Measurements from ENCODE around the gene UXT.
A peak's percentile ranks its signal among the peaks of the same experiment; 100 is the strongest.

UXT gene

DNA sequence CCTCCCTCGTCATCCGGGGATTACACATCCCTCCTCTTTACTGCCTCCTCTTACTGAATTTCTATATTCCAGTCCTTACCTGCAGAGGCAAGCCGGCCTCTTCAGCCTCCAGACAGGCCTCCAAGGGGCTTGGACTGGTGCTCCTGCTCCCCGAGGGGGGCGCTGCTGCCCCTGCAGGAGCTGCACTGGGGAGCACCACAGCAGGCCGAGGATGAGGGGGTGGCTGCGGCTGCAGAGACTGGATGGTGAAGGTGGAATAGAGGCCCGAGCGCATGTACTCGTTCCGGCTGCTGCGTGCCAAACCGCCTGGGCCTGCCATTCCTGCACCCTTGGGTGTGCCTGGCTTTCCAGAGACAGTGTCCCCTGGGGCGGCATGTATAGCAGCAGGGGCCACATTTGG, 20.2 kb downstream of the UXT start:
- TF ChIP-seq, protein P1, sequence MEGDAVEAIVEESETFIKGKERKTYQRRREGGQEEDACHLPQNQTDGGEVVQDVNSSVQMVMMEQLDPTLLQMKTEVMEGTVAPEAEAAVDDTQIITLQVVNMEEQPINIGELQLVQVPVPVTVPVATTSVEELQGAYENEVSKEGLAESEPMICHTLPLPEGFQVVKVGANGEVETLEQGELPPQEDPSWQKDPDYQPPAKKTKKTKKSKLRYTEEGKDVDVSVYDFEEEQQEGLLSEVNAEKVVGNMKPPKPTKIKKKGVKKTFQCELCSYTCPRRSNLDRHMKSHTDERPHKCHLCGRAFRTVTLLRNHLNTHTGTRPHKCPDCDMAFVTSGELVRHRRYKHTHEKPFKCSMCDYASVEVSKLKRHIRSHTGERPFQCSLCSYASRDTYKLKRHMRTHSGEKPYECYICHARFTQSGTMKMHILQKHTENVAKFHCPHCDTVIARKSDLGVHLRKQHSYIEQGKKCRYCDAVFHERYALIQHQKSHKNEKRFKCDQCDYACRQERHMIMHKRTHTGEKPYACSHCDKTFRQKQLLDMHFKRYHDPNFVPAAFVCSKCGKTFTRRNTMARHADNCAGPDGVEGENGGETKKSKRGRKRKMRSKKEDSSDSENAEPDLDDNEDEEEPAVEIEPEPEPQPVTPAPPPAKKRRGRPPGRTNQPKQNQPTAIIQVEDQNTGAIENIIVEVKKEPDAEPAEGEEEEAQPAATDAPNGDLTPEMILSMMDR (IDR thresholded peaks at IDR 0.05; ENCODE audit: low read depth, low read length): no peak
- DNase-seq (ENCODE audit: low read depth in 2 of 2): no peak
- H3K4me3 ChIP-seq (replicated peaks in 1 of 2; ENCODE audit: low read depth in 2 of 2, low read length in 2 of 2): no peak overlapping the region

DNA sequence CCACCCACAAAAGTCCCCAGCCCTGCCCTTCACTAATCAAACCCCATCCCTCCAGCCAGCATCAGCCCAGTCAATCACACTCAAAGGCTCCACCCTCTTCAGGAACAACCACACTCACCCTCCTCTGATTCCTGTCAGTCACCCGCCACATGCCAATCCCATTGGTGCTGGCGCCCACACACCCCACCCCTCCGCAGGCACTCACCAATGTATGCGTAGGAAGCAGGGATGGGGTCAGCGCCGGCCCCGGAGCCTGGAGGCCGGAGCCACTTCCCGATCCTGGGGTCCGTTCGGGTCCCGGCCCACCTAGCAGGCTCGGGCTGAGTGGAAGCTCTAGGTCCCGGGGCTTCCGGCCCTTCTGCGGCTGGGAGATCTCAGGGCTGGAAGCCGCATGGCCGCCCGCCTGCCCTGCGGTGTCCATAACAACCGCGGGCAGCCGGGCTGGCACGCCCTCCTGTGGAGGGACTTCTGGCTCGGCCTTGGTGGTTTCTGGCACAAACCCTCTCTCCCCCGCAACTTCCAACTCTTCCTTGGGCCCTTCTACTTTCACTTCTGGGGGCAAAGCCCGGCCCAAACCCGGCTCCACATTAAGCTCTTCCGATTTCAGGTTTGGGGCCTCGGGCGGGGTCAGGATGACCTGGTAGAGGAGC, 21.3 kb downstream of the UXT start:
- no peak for DNase-seq (ENCODE audit: low read depth in 2 of 2)
- TF ChIP-seq, protein P1 (IDR thresholded peaks at IDR 0.05; ENCODE audit: low read depth, low read length): no peak
- no peak overlapping the region for H3K4me3 ChIP-seq (replicated peaks in 1 of 2; ENCODE audit: low read depth in 2 of 2, low read length in 2 of 2)

DNA sequence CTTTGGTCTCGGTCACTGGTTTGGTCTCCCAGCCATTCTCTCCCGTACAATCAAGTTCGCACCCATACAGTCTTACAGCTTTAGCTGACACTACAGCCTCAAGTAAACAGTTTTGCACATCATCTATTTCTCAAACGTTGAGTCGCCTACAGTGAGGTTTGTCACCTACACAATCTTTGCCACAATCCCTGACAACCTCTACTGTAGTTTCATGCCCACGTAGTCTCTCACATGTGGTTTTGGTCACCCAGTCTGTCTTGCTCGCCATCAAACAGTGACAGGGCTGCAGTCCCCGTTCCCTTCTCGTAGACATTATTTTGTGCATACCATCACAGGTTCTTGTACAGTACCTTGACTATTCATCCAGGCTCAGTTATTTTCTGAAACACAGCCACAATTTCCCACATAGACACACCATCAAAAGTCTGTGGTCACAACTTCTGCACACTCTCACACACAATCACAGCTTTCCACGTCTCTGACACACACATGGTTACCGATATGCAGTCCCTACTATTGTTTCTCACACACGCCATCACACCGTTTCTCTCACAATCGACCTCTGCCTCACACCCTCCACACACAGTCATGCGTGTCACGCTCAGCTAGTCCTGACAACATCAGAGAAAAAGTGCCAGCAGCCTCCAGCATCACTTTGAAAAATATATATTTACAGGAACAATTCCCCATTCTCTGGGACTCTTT, 24.0 kb downstream of the UXT start:
- no peak for DNase-seq (ENCODE audit: low read depth in 2 of 2)
- H3K4me3 ChIP-seq (replicated peaks in 1 of 2; ENCODE audit: low read depth in 2 of 2, low read length in 2 of 2): no peak overlapping the region
- TF ChIP-seq, protein P1 (IDR thresholded peaks at IDR 0.05; ENCODE audit: low read depth, low read length): no peak

DNA sequence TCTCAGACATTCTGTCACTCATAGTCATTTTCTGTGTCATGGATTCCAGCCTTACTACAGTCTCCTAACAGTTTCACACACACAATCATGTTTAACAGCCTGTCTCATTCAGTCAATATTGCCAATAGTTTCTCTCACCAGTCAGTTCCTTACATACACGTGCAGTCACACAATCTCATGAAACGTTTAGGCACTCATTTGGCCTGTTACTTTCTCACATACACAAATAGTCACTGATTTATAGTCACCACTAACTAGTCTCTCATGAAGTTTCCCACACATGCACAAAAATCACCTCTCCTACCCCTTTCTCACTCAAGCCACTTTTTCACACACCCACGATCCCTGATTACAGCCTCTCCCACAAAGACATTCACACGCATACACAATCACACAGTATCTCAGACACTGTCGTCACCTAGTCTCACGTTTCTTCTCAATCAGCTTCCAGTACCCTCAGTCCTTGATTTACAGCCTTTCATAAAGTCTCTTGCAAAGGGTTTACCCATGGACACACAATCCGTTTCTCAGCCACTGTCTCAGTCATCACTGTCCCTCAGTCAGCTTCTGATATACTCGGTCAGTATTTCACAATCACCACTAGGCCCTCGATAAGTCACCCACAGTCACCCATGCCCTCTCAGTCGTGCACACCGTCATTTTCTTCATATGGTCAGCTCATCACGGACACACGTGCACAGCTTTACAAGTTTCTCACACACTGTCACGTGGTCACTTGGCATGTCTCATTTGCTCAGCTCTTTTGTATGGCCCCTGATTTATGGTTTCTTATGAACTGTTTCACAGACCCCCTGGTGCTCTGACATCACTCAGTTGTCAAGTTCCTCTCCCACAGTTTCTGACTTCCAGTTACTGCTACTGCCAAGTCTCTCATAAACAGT, 25.0 kb downstream of the UXT start:
- DNase-seq (ENCODE audit: low read depth in 2 of 2): peak in 1 of 2 donors; percentile 25
- TF ChIP-seq, protein P1 (IDR thresholded peaks at IDR 0.05; ENCODE audit: low read depth, low read length): no peak
- H3K4me3 ChIP-seq (replicated peaks in 1 of 2; ENCODE audit: low read depth in 2 of 2, low read length in 2 of 2): no peak overlapping the region

DNA sequence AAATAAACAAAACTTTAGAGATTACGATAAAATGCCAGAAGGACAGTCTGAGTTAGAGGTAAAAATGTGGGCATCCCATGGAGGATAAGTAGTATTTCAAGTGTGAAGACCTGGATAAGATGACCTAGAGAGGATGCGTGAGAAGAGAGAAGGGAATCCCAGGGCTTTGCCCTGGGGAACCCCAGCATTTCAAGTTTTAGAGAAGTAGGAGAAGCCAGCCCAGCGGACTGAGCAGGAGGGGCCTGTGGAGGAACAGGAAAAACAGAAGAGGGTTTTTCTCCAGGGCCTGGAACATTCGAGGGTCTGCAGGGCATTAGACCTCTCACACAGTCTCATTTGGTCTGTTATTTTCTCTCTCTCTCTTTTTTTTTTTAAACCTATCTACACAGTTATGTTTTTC, 26.3 kb downstream of the UXT start:
- DNase-seq (ENCODE audit: low read depth in 2 of 2): no peak
- TF ChIP-seq, protein P1 (IDR thresholded peaks at IDR 0.05; ENCODE audit: low read depth, low read length): no peak
- H3K4me3 ChIP-seq (replicated peaks in 1 of 2; ENCODE audit: low read depth in 2 of 2, low read length in 2 of 2): no peak overlapping the region

DNA sequence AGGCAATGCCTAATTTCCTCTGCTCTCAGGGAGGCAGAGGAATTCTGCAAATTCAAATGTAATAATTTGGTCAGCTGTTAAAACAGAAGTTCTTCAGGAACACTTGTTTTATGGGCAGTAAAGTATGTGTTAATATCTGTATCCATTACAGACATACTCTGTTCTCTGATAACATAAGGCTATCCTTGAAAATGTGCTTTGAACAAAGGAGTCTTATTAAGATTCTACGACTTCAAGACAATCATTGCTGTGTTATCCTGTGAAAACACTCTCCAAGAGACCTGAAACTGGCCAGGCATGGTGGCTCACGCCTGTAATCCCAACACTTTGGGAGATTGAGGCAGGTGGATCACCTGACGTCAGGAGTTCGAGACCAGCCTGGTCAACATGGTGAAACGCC, 27.3 kb downstream of the UXT start:
- no peak for DNase-seq (ENCODE audit: low read depth in 2 of 2)
- H3K4me3 ChIP-seq (replicated peaks in 1 of 2; ENCODE audit: low read depth in 2 of 2, low read length in 2 of 2): no peak overlapping the region

More for the DNA sequence above, 27.3 kb downstream of the UXT start:
- TF ChIP-seq, protein P1 (IDR thresholded peaks at IDR 0.05; ENCODE audit: low read depth, low read length): no peak

All from cardiac fibroblast (primary cell).